HG03378 (cell line): Measurements from ENCODE around the gene LRRC49.

Experiments
- ATAC-seq: cut with Tn5 transposase; IDR thresholded peaks from one replicate; pipeline ENCODE4 v1.9.1; 2021; ENCODE audit warnings: mild to moderate bottlenecking, moderate library complexity; ENCODE audit not compliant: unreplicated experiment

LRRC49 gene

DNA sequence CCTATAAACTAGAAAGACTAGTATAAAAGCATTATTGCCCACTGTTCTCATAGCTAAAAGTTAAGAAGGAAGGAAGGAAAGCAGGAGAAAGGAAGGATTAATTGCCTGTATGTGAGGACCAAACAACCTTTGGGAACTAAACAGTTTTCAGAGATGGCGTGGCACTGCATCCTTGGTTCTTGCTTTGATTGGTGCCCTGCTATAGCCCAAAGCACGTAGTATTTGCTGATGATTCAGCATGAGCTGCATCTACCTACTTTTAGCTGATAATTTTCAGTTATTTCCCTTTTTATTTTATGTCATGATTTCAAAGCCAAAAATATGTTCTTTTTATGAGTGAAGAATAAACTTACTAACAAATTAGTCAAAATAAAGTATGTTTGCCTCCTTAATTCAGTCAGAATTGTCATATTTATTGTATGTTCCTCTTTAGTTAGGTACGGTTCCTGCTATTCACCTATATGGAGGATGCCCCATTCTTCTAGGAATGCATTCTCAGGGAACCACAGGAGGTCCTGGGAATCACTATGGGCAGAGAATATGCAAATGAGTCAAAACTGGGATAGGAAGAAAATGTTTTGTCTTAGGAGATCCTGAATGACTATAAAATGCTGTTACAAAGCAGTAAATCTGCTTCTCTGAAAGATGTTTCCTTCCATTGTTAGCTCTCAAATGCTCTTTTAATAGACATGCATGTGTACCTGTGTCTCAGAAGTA, 157.2 kb downstream of the LRRC49 start:
- ATAC-seq, result no peak

DNA sequence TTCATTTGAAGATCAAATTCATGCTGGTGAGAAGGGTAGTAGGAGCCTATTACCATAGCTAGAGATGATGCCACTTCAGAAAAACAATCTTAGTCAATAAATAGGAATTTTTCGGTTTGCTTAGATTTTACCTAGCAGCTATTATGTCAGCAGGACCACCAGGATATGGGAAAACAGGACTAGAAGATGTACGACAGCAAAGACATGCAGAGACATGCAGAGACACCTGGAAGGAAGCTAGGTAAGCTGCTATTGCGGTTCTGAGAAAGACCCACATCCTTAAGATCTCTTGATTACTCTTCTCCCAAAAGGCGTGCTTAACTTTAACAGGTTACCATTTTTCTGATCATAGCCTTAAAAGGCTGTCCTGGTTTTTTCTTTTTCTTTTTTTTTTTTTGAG, 157.8 kb downstream of the LRRC49 start:
- ATAC-seq, result no peak

DNA sequence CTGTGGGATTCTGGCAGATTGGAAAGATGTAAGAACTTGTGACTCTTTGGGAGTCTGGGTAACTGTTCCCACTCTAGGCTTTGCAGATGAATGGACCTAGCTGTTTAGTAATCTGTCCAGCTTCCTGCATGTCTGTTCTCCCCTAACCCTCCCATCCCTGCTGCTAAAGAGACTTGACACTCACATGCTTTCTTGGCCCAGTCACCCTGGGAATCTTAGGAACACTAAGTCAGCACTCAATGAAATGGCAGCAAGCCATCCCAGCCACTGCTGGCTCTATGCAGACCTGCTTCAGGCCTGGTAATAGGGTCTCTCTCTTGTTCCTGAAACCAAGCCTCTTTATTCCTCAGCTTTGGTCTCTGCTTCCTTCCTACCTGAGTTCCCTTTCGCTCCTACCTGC, 158.9 kb downstream of the LRRC49 start:
- no peak for ATAC-seq

DNA sequence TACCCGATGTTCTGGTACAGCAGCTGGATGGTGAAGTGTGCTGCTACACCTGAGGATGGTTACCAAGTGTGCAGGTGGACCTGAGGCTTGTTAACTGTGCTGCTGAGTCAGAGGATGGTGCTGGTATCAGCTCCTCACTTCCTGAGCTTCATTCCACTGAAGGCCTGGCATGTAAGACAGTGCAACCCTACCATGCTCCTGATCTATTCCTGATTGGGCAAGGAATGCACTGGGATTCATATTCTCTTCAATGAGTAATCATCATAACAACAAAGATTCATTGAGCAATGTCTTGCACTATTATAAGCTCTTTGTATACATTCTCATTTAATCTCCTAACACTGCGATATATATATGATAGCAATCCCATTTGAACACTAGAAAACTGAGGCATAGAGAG, 159.7 kb downstream of the LRRC49 start:
- ATAC-seq, result no peak

DNA sequence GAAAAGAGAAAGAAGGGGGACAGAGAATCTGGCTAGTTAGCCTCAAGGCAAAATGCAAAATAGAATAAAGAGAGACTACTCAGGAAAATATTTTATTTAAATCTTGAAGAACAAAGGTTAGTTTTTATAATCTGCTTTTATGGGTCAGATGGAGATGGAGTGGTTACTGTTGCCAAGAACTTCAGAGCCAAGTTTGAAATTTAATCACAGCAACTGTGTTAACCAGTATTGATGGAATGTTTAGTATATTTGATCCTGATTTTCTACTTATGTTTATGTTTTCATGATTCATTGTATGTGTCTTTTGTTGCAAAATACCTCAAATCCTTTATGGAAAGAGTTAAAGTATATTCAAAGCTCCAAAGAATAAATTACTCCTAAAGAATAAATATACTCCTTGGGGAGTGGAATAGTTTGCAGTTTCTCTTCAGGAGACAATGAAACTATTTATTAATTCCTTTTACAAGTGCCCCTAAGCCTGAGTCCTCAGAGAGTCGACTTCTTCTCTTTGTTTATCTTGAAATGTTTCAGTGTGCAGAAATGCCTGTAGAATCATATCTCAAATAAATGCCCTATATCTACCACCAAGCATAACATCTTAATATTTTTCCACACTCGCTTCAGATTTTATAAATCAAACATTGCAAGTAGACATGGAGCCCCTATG, 161.8 kb downstream of the LRRC49 start:
- no peak for ATAC-seq

DNA sequence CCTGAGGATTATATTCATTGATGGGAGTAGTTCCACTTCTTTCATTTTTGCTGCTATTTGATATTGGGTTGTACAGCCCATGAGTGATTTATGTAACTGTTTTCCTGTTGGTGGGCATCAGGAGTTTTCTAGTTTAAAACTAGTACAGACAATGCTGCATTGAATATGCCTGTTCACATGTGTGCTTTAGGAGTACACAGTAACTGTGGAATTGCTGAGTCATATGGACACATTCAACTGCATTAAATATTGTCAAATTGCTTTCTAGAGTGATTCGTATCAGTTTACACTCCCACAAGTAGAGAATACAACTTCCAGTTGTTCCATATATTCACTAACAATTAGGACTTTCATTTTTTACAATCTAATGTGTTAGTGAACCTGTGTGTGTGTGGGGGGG, 162.8 kb downstream of the LRRC49 start:
- ATAC-seq, result no peak

DNA sequence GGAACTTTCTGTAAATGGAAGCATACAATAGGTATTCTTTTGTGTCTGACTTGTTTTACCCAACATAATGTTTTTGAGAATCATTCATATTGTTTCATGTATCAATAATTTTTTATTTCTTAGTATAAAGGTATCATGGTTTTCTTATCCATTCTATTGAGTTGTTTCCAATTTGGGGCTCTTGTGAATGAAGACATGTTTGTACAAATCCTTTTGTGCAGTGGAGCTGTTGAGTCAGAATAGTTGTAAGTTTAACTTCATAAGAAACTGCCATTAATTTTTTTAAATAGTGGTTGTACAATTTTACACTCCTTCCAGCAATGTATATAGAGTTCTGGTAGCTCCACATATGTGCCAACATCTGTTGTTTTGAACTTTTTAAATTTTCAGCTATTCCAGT, 163.5 kb downstream of the LRRC49 start:
- ATAC-seq, result no peak

DNA sequence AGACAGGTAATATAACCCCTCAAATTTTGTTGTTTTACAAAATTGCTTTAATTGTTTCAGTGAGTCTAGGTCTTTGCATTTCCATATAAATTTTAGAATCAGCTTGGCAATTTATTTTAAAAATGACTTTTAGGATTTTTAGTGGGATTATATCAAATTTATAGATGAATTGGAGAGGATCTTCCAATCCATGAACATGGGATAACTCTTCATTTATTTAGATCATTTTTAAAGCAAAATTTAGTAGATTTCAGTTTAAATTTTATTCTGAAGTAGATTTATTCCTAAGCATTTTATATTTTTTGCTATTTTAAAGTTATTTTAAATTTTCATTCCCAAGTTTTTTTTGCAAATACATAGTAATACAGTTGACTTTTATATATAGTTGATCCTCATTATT, 164.5 kb downstream of the LRRC49 start:
- ATAC-seq, result no peak

DNA sequence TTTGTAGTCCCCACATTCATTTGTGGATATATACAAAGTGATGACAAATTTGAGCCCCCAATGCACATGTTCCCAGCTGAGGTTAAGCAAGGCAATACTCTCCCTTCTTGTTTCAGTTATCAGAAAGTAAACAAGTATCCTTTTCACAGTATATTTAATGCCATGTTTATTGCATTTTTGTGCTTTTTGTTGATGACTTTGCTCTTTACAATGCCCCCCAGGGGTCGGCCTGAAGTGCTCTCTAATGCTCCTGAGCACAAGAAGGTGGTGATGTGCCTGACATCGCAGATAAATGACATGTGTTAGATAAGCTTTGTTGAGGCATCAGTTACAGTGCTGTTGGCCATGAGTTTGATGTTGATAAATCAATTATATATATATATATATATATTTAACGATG, 165.0 kb downstream of the LRRC49 start:
- no peak for ATAC-seq

DNA sequence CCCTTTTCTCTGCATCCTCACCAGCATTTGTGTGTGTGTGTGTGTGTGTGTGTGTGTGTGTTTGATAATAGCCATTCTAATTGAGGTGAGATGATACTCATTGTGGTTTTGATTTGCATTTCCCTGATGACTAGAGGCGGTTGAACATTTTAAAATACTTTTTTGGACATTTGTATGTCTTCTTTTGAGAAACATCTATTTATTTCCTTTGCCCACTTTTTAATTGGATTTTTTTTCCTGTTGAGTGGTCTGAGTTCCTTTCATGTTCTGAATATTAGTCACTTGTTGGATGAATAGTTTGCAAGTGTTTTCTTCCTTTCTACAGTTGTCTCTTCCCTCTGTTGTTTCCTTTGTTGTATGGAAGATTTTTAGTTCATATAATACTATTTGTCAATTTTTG, 168.4 kb downstream of the LRRC49 start:
- no peak for ATAC-seq

DNA sequence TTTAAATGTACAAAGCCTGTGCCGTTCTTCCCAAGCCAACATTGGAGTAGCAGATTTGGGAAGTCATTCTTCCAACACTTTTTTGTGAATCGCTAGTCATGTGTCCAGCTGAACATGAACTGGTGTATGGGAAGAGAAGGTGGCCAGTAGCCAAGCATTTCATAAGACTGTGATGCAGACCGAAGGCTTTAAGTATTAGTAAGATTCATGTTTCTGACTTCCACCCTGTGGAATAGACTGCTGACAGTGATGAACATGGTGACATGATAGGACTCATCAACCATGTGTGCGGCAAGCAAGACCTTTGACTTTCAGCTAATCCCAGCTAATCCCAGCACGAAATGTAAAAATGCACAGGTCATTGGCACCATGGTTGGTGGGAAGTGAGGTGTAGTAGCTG, 174.4 kb downstream of the LRRC49 start:
- no peak for ATAC-seq

DNA sequence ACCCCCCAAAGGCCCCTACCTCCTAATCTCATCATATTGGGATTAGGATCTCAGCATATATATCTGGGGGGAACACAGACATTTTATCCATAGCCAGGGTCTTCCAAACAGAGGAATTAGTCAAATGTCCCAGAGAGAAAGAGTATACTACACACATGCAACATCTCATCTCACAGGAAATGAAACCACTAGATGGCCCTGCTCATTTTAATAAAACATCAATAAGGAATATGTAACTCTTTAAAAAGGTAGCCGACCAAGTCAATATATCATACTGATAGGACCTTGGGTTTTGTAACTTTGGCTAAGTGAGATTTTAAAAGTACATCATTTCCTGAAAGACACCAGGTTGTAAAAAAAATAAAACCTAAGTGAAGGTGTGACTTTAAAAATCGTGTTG, 177.1 kb downstream of the LRRC49 start:
- ATAC-seq, result no peak

DNA sequence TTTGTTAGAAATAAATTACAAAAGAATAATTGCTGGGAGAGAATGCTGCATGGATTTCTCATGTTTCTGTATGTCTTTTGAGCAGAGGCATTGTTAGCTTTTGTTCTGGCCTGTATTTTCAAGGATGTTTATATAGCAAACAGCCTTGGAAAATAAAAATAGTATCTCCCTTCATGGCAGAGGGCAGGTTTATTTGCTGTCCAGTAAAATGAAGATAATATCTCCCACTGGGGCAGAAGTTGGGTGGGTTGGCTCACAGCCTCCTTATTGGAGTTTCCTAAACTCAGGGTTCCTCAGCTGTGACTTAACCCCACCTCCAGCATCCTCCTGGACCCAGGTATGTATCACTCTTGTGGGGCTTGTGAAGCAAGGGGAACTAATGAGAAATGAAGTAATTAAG, 178.9 kb downstream of the LRRC49 start:
- ATAC-seq, result no peak

DNA sequence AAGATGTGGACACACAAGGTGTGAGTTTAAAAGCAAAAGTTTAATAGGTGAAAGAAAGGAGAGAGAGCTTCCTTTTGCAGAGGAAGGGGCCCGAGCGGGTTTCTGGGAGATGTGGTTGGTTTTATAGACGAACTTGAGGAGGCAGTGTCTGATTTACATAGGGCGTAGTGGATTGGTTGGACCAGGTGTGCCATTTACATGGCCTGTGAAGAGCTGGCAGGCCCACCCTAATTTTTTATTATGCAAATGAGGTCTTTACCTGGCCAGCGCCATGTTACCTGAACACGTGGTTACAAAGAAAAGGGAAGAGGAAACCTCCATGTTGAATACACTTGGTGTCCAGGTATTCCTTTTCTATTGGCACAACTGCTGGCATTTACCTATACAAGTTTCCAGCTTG, 179.8 kb downstream of the LRRC49 start:
- no peak for ATAC-seq

DNA sequence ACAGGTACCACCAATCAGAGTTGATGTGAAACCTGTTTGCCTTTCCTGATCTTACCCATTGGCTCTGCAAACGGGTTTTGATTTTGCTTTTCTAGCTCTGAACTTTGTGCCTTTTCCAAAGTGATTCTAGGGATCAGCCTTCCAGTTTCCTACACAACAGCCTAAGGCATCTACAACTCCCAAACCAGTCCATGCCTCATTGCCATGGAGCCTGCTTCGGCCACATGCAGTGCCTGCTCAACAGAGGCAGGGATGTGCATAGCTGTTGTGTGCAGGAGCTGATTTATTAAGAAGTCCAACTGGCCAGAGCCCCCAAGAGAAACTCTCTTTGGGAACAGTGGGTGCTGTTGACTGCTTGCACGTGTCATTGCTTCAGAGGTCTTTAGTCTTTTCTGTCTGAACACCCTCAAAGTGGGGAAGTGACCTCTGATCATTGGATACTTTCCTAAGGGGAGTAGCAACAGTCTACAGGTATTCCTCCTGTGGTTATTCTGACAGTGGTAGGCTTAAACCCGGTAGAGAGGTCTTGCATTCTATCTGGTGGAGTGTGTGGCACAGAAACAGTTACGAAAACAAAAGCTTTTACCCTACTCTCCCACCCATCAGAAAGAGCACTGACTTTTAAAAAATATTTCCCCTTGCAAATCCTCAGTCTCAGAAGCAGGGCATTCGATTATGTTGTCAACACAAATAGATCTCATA, 186.0 kb downstream of the LRRC49 start:
- ATAC-seq, result no peak

DNA sequence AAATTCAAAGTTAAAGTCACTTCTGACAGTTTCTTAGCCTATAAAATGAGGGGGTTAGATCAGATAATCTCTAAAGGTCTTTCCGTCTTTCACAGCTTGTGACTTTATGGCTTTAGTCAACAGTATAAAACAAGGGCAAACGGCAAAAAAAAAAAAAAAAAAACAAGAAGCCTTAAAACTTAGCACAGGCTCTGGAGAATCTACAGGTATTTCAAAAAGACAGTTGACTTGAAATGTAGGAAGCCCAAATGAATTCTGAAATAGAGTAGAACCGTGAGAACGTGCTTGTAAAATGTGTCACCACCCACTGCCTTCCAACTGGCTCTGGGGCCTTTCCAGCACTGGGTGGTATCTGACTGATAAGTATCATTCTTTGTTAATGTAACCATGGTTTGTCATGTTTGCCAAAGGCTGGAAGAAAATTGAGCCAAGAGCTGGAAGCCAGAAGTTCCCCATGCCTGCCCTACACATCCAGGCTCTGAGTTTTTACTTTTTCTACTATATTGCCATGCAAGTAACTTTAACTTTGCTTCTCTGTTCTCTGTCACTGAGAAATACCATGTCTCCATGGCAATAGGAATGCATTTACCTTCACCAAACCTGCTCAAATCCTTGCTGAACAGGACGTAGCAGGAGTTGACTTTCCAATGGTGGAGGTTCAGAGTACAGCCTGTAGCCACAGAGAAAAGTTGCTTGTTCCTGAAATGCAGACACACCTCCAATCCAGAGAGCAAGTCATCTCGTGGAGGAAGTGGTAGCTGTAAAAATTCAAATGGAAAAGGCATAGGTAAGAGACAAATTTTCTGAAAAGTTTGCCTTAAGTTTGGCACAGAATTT, 186.8 kb downstream of the LRRC49 start:
- ATAC-seq, result no peak

DNA sequence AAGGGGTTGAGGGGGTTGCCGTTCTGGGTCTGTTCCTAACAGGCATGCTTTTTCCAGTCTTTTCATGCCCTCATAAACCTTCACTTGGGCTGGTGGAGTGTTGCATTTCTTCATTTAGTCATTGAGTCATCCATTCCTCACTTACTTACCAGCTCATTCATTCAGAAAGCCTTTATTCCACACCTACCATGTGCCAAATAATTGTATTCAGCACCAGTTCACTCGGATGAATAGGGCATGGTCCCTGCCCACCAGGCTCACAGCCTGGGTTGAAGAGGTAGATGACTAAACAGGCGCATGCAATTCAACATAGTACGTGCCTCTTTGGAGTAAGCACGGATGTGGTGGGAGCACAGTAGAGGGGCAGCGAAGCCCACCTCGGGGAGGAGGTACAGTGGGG, 187.5 kb downstream of the LRRC49 start:
- ATAC-seq, result no peak

DNA sequence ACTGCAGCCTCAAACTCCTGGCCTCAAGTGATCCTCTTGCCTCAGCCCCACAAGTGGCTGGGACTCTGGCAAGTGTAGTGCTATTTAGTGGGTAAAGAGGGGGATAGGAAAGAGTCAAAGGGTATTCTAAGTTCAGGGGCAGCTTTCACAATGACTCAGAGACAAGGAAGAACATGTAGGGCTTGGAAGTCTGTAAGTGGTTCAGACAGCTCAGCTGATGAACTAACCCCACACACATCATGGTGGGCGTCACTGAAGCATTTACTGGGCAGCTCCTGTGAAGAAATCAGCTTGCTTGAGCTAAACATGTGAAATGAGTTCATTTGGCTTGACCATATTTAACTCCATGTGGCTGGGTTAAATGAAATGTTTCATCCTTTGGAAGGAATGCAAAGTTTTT, 188.1 kb downstream of the LRRC49 start:
- no peak for ATAC-seq

DNA sequence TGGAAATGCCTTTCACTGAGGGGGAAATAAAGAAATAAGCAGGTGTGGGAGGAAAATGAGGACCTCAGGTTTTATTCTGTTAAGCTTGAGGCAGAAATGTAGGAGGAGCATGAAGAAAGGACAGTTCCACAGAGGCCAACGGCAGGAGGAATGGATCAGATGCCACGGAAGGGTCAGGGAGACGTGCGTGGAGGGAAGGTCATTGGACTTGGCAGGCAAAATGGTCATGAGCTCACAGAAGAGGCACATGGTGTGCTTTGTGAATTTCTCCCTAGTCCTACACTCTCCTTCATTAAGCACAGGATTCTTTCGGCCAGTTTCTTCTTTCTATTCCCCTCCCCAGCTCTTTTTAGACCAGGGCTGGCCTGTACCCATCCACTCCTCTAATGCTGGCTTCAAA, 190.2 kb downstream of the LRRC49 start:
- no peak for ATAC-seq

DNA sequence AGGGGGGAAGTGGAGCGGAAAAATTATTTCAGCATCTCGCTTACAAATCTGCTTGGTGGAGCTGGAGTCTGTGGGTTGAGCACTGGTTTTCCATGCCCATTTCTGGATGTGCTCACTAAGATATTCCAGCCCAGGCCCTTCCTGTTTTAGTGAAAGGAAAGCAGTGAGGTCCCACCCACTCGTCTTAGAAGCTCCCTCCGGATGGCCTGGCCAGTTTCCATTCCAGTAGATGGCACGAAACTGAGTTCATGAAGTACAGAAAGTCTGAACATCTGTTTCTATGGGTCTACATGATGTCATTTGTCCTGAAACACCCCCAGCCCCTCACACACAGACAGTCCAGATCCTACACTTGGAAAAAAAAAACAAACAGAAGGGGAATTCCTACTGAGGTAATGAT, 190.7 kb downstream of the LRRC49 start:
- ATAC-seq, result no peak

DNA sequence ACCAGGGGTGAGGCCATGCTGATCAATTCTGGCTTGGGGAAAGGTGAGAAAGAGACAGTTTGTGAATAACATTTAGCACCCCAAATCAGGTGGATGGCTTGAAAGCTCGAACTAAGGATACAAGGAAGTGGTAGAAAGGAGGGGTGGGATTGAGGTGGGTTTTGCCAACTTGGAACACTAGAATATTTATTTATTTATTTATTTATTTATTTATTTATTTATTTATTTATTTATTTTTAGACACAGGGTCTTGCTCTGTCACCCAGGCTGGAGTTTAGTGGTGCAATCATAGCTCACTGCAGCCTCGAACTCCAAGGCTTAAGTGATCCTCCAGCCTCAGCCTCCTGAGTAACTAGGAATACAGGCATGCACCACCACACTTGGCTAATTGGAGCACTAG, 191.6 kb downstream of the LRRC49 start:
- no peak for ATAC-seq
